Ovary (tissue), 3 donors: ENCODE data around the gene HHAT.

Source experiments
- POLR2A ChIP-seq: fragments of 450-650 bp; IDR thresholded peaks from one replicate; pipeline ENCODE4 v1.6.1; 2017; ENCODE audit warnings: antibody characterized with exemption, mild to moderate bottlenecking, moderate library complexity
- TF ChIP-seq, protein P1 (sequence below), 3 donors: fragments of 450-650 bp in 2 of 3; fragments of 200-600 bp in 1 of 3; IDR thresholded peaks; one replicate each; pipeline versions ENCODE4 v1.5.1 to v1.8.0; 2016 to 2022; ENCODE audit warnings: antibody characterized with exemption in 3 of 3, mild to moderate bottlenecking in 1 of 3
- donor health status: DM: no; HTN: no; CAD: no.

DNA sequence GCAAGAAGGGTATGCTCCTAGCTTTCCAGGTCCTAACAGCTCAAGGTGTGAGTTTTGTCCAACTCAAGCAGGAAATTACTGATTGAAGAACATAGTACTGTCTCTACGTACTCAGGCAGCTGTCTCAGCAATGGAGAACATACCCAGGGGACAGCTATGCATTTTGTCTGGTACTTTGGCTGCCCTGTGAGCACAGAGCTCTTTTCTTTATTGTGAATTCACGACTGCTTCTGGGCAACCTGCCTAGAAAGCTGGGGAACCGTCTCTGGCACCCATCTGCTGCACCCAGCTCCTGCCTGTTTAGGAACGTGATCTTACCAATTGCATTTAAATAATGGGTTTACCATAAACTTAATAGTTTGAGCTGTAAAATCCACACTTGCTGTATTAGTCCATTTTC lies 258.1 kb downstream of the HHAT start:
- TF ChIP-seq, protein P1, sequence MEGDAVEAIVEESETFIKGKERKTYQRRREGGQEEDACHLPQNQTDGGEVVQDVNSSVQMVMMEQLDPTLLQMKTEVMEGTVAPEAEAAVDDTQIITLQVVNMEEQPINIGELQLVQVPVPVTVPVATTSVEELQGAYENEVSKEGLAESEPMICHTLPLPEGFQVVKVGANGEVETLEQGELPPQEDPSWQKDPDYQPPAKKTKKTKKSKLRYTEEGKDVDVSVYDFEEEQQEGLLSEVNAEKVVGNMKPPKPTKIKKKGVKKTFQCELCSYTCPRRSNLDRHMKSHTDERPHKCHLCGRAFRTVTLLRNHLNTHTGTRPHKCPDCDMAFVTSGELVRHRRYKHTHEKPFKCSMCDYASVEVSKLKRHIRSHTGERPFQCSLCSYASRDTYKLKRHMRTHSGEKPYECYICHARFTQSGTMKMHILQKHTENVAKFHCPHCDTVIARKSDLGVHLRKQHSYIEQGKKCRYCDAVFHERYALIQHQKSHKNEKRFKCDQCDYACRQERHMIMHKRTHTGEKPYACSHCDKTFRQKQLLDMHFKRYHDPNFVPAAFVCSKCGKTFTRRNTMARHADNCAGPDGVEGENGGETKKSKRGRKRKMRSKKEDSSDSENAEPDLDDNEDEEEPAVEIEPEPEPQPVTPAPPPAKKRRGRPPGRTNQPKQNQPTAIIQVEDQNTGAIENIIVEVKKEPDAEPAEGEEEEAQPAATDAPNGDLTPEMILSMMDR (IDR thresholded peaks at IDR 0.05), result no peak
- no peak for TF ChIP-seq POLR2A
